NK-92 (cell line): ENCODE results near the gene ZSWIM6.

Source experiments
- DNase-seq: peaks from one replicate; lab custom pipeline; 2025; ENCODE audit not compliant: unreplicated experiment; lab: John Stamatoyannopoulos, UW

The ZSWIM6 gene

GRCh38 chr5:61472172-61472958 lies 140.3 kb downstream of the ZSWIM6 start:
- no peak for DNase-seq

- no peak for DNase-seq
Measured at GRCh38 chr5:61474746-61475145, 142.7 kb downstream of the ZSWIM6 start.

- DNase-seq = no peak
Measured at GRCh38 chr5:61477788-61478187, 145.7 kb downstream of the ZSWIM6 start.

- DNase-seq = no peak
Measured at GRCh38 chr5:61479850-61480614, 148.0 kb downstream of the ZSWIM6 start.

- DNase-seq = no peak
Measured at GRCh38 chr5:61482980-61483379, 150.9 kb downstream of the ZSWIM6 start.

GRCh38 chr5:61486476-61486875 lies 154.4 kb downstream of the ZSWIM6 start:
- no peak for DNase-seq

GRCh38 chr5:61489574-61489973 lies 157.5 kb downstream of the ZSWIM6 start:
- DNase-seq = no peak

GRCh38 chr5:61491861-61492260 lies 159.8 kb downstream of the ZSWIM6 start:
- DNase-seq = no peak

- DNase-seq = no peak
Measured at GRCh38 chr5:61493973-61494372, 161.9 kb downstream of the ZSWIM6 start.

- DNase-seq = no peak
Measured at GRCh38 chr5:61496446-61496845, 164.4 kb downstream of the ZSWIM6 start.

GRCh38 chr5:61496860-61497259 lies 164.8 kb downstream of the ZSWIM6 start:
- DNase-seq = no peak

- DNase-seq = no peak
Measured at GRCh38 chr5:61498121-61498520, 166.1 kb downstream of the ZSWIM6 start.

- DNase-seq = no peak
Measured at GRCh38 chr5:61501971-61502370, 169.9 kb downstream of the ZSWIM6 start.

GRCh38 chr5:61504143-61504770 lies 172.2 kb downstream of the ZSWIM6 start:
- DNase-seq = no peak

- no peak for DNase-seq
Measured at GRCh38 chr5:61505281-61505680, 173.2 kb downstream of the ZSWIM6 start.

GRCh38 chr5:61507232-61507631 lies 175.2 kb downstream of the ZSWIM6 start:
- no peak for DNase-seq

GRCh38 chr5:61516946-61517345 lies 184.9 kb downstream of the ZSWIM6 start:
- no peak for DNase-seq

GRCh38 chr5:61519728-61520277 lies 187.7 kb downstream of the ZSWIM6 start:
- no peak for DNase-seq

- no peak for DNase-seq
Measured at GRCh38 chr5:61523073-61523472, 191.0 kb downstream of the ZSWIM6 start.

GRCh38 chr5:61523997-61524396 lies 191.9 kb downstream of the ZSWIM6 start:
- no peak for DNase-seq

GRCh38 chr5:61525512-61526206 lies 193.6 kb downstream of the ZSWIM6 start:
- DNase-seq = no peak
